ENCODE results near the gene MRPL1. TPM values are rescaled to one million over a fixed set of nuclear protein-coding genes. Genes with fewer than 3 reads are reported as not detected.
A peak's percentile ranks its signal among the peaks of the same experiment; 100 is the strongest.

Gene MRPL1
- total RNA-seq, 1 experiment from 2014 or later: 53.3 TPM

DNA sequence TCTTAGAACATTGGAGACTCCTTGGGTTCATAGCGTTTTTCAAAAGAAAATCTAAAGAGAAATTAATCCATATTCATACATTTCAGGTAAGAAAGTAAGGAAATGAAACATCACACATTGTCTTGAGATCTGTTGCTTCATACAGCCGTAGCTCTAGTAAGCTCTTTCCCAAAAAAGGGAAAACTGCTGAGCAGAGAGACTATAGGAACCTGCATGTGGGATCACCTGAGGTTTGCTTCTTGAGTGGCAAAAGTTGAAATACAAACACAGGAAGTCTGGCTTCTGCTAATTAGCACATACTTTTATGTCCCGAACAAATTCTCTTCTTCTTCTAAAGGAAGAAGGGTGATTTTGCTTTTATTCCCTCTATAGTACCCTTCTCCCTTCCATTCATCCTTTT, 57.7 kb downstream of the MRPL1 start:
- intact Hi-C loops (cut with micrococcal nuclease): no loop called here
- Mint-ChIP-seq H3K4me1 (ENCODE audit: insufficient read depth, unreplicated experiment) (peaks cover 35% of the 10 kb centered on the region), H3K9me3 (ENCODE audit: unreplicated experiment) (no peaks in the 10 kb centered on the region), H3K27ac (ENCODE audit: low read depth, unreplicated experiment) (peak overlapping the region; percentile 95), H3K27me3 (ENCODE audit: insufficient read depth, unreplicated experiment) (no peaks in the 10 kb centered on the region), H3K36me3 (ENCODE audit: insufficient read depth, unreplicated experiment) (peaks cover 7% of the 10 kb centered on the region), H3K4me3 (ENCODE audit: unreplicated experiment) (no peak overlapping the region)
- no TSS peak for BruUV-seq (replicated peaks)
- TF ChIP-seq, protein P1, sequence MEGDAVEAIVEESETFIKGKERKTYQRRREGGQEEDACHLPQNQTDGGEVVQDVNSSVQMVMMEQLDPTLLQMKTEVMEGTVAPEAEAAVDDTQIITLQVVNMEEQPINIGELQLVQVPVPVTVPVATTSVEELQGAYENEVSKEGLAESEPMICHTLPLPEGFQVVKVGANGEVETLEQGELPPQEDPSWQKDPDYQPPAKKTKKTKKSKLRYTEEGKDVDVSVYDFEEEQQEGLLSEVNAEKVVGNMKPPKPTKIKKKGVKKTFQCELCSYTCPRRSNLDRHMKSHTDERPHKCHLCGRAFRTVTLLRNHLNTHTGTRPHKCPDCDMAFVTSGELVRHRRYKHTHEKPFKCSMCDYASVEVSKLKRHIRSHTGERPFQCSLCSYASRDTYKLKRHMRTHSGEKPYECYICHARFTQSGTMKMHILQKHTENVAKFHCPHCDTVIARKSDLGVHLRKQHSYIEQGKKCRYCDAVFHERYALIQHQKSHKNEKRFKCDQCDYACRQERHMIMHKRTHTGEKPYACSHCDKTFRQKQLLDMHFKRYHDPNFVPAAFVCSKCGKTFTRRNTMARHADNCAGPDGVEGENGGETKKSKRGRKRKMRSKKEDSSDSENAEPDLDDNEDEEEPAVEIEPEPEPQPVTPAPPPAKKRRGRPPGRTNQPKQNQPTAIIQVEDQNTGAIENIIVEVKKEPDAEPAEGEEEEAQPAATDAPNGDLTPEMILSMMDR (IDR thresholded peaks at IDR 0.05; ENCODE audit: unreplicated experiment): no peak
- ChIA-PET POLR2A (interaction anchor here (0.7 to 5.5 kb wide), 5 partner anchors 39 to 1933 kb away, joined by 3 to 27 read pairs (median 7); partner anchors contain the start of gene MRPL1), CTCF (no interaction called here)
- DNase-seq (ENCODE audit: unreplicated experiment): peak; percentile 18

DNA sequence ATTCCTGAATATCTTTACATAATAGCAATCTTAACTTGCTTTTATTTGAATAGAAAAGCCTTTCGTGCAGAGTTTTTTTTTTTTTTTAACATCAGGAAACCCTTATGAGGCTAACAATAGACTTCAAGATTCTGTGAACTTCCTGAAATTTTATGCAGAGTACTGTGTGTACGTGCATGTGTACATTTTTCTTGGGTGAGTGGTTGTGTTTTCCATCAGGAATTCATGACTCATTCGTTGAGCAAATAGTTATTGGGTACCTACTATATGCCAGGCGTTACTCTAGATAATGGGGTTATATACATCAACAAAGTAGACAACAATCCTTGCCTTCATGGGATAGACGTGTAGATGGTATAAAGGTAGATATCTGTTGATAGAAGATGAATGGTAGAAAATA, 59.1 kb downstream of the MRPL1 start:
- ChIA-PET CTCF (interaction anchor here (0.6 to 0.7 kb wide), 2 partner anchors 23 to 72 kb away, joined by 3 to 4 read pairs; no protein-coding TSS in a partner anchor), POLR2A (interaction anchor here (1.0 to 5.5 kb wide), 7 partner anchors 17 to 104 kb away, joined by 3 to 27 read pairs (median 4); no protein-coding TSS in a partner anchor)
- peaks cover 37% of the 10 kb centered on the region for H3K4me1 Mint-ChIP-seq (ENCODE audit: insufficient read depth, unreplicated experiment)
- H3K4me3 Mint-ChIP-seq (ENCODE audit: unreplicated experiment): no peak overlapping the region
- H3K27ac Mint-ChIP-seq (ENCODE audit: low read depth, unreplicated experiment): peak overlapping the region; percentile 95
- no peaks in the 10 kb centered on the region for H3K9me3 Mint-ChIP-seq (ENCODE audit: unreplicated experiment)
- intact Hi-C loops (cut with micrococcal nuclease): loop anchor here (2.0 kb wide), 1 partner anchor 59 kb away; the partner anchor contains the start of gene MRPL1
- TF ChIP-seq, protein P1 (IDR thresholded peaks at IDR 0.05; ENCODE audit: unreplicated experiment): no peak
- DNase-seq (ENCODE audit: unreplicated experiment): peak; percentile 87
- no TSS peak for BruUV-seq (replicated peaks)
- H3K27me3 Mint-ChIP-seq (ENCODE audit: insufficient read depth, unreplicated experiment): no peaks in the 10 kb centered on the region
- H3K36me3 Mint-ChIP-seq (ENCODE audit: insufficient read depth, unreplicated experiment): peaks cover 14% of the 10 kb centered on the region

DNA sequence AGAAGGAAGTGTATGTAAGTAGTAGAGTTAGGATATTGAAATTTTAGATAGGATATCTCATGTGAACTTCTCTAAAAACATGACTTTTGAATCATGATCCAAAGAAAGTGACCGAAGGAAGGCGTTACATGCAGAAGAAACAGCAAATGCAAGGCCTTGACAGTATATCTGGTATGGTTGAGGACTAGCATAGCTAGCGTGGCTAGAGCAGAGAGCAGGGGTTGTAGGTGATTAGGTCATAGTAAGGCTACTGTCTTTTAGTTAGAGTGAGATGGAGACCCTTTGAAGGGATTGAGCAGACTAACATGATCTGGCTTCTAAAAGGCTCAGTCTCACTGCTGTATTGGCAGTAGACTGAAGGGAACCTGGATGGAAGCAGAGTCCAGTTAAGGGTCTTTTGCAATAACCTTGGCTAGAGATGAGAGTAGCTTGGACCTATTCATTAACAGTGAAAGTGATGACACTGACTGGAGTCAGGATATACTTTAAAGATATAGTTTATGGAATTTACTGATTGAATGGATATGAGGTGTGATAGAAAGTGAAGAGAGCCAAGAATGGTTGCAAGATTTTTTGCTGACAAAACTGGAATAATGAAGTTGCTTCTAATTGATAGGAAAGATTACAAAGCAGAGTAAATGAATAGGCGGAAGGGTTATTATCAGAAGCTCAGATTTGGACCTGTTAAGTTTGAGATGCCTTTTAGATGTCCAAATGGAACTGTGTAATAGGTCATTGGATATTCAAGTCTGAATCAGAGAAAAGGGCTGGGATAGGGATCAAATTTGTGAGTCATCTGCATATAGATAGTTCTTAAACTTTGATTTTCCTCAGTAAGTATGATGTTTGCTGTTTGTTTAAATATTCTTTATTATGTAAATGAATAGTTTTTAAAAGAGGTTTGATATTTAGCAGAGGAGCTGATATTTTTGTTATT, 59.8 kb downstream of the MRPL1 start:
- TF ChIP-seq, protein P1 (IDR thresholded peaks at IDR 0.05; ENCODE audit: unreplicated experiment): no peak
- ChIA-PET POLR2A (interaction anchor here (0.5 to 5.5 kb wide), 14 partner anchors 8 to 632 kb away, joined by 3 to 27 read pairs (median 4); partner anchors contain the start of gene MRPL1), CTCF (interaction anchor here (0.6 to 0.7 kb wide), 2 partner anchors 72 to 224 kb away, joined by 3 to 4 read pairs; no protein-coding TSS in a partner anchor)
- no TSS peak for BruUV-seq (replicated peaks)
- peaks cover 19% of the 10 kb centered on the region for H3K36me3 Mint-ChIP-seq (ENCODE audit: insufficient read depth, unreplicated experiment)
- no peaks in the 10 kb centered on the region for H3K27me3 Mint-ChIP-seq (ENCODE audit: insufficient read depth, unreplicated experiment)
- peaks cover 41% of the 10 kb centered on the region for H3K4me1 Mint-ChIP-seq (ENCODE audit: insufficient read depth, unreplicated experiment)
- no peak overlapping the region for H3K4me3 Mint-ChIP-seq (ENCODE audit: unreplicated experiment)
- H3K9me3 Mint-ChIP-seq (ENCODE audit: unreplicated experiment): no peaks in the 10 kb centered on the region
- peak; percentile 31 for DNase-seq (ENCODE audit: unreplicated experiment)
- intact Hi-C loops (cut with micrococcal nuclease): loop anchor here (2.0 kb wide), 1 partner anchor 60 kb away; the partner anchor contains the start of gene MRPL1
- peak overlapping the region; percentile 95 for H3K27ac Mint-ChIP-seq (ENCODE audit: low read depth, unreplicated experiment)

Measured in MCF 10A (cell line).